Mucosa of descending colon (tissue), 3 donors: ENCODE measurements around the gene KCTD12. TPM values are rescaled to one million over a fixed set of nuclear protein-coding genes. Genes with fewer than 3 reads are reported as not detected.
"Not testable (repeated sequence)": the region's sequence is repeated elsewhere in the genome, so short reads cannot be mapped to it uniquely, and the experiment has no call there.

Experiments used
- ATAC-seq: fragments of 200-7000 bp; cut with Tn5 transposase; one replicate; pipeline ENCODE4 v1.9.1; 2020; ENCODE audit warnings: mild to moderate bottlenecking, moderate library complexity
- DNase-seq, 3 donors: peaks; one replicate each; pipeline ENCODE4 v3.0.0-alpha.2; 2020
- H3K36me3 ChIP-seq: fragments of 200-600 bp; one replicate; pipeline ENCODE4 v1.8.0; 2021; ENCODE audit warnings: low read depth, mild to moderate bottlenecking
- H3K4me1 ChIP-seq: fragments of 200-600 bp; one replicate; pipeline ENCODE4 v1.8.0; 2021; ENCODE audit warnings: low read depth, mild to moderate bottlenecking
- H3K4me3 ChIP-seq: fragments of 200-600 bp; one replicate; pipeline ENCODE4 v1.8.0; 2021; ENCODE audit warnings: mild to moderate bottlenecking
- H3K9me3 ChIP-seq: fragments of 200-600 bp; one replicate; pipeline ENCODE4 v1.8.0; 2021; ENCODE audit warnings: mild to moderate bottlenecking
- intact Hi-C, 2 donors: fragments of 100-400 bp; cut with DNase I in 1 of 2; cut with micrococcal nuclease in 1 of 2; formaldehyde crosslinking; loops; one replicate each; pipeline versions ENCODE4 v1.11.0 to v1.11.1; 2022; cut with DNase I, micrococcal nuclease
- total RNA-seq, 3 donors: library from RNA; stranded (reverse); fragmentation: NEBNext Ultra II Directional in 2 of 3; extraction: Animal tissue kit (Norgen Biotek cat#: 25700) in 2 of 3; gene quantifications; one replicate each; pipeline versions ENCODE4 v1.2.1 to v1.2.4, GENCODE V29; 2021 to 2023
- TF ChIP-seq, protein P1 (sequence below): fragments of 200-600 bp; IDR thresholded peaks from one replicate; pipeline ENCODE4 v1.8.0; 2022; ENCODE audit warnings: antibody characterized with exemption, mild to moderate bottlenecking
- donor health status: DM: no; HTN: no; CAD: no; lungs with moderate emphysema.
- donor health status: DM: no; HTN: no; CAD: no.
- donor health status: DM: no; HTN: yes; CAD: no.

KCTD12 gene
- total RNA-seq, 3 donors from 2014 or later: 26.2 to 62.4 (median 62.0) TPM

DNA sequence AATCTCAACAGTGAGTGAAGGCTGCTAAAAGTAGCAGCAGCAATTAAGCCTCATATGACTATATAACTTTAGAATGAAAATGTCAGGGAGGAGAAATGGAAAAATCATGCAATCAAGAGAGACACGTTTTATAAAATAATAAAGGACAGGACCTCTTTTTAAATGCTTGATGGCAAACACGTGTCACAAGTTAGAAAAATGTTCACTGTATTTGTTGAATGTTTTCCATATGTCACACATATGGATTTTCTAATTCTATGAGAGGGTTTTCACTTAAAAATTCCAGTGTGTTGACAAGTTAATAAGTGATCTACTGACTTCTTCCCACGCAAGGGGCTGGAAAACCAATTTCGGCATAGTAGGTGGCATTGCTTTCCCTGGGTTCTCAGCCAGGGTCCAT, 27.7 kb upstream of the KCTD12 start:
- H3K36me3 ChIP-seq: no peaks in the 10 kb centered on the region
- H3K4me3 ChIP-seq: no peak overlapping the region
- ATAC-seq (no peak), DNase-seq (no peak)
- no peaks in the 10 kb centered on the region for H3K9me3 ChIP-seq
- TF ChIP-seq, protein P1, sequence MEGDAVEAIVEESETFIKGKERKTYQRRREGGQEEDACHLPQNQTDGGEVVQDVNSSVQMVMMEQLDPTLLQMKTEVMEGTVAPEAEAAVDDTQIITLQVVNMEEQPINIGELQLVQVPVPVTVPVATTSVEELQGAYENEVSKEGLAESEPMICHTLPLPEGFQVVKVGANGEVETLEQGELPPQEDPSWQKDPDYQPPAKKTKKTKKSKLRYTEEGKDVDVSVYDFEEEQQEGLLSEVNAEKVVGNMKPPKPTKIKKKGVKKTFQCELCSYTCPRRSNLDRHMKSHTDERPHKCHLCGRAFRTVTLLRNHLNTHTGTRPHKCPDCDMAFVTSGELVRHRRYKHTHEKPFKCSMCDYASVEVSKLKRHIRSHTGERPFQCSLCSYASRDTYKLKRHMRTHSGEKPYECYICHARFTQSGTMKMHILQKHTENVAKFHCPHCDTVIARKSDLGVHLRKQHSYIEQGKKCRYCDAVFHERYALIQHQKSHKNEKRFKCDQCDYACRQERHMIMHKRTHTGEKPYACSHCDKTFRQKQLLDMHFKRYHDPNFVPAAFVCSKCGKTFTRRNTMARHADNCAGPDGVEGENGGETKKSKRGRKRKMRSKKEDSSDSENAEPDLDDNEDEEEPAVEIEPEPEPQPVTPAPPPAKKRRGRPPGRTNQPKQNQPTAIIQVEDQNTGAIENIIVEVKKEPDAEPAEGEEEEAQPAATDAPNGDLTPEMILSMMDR: no peak
- intact Hi-C loops: no loop called here
- no peaks in the 10 kb centered on the region for H3K4me1 ChIP-seq

DNA sequence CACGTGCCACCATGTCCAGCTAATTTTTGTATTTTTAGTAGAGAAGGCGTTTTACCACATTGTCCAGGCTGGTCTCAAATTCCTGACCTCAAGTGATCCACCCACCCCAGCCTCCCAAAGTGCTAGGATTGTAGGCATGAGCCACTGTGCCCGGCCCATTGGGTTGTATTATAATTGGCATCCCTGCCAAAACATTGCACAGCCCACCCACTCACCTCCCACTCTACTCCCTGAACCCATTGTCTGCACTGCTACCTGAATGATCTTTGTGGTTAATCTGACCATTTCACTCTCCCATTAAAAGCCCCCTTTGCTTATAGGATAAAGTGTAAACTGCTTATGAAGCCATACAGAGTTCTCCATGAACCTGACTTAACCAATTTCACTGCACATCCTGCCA, 26.3 kb upstream of the KCTD12 start:
- TF ChIP-seq, protein P1: no peak
- intact Hi-C loops: no loop called here
- Histone ChIP-seq H3K4me1 (no peaks in the 10 kb centered on the region), H3K4me3 (no peak overlapping the region), H3K36me3 (no peaks in the 10 kb centered on the region), H3K9me3 (no peaks in the 10 kb centered on the region)
- DNase-seq (no peak), ATAC-seq (no peak)

DNA sequence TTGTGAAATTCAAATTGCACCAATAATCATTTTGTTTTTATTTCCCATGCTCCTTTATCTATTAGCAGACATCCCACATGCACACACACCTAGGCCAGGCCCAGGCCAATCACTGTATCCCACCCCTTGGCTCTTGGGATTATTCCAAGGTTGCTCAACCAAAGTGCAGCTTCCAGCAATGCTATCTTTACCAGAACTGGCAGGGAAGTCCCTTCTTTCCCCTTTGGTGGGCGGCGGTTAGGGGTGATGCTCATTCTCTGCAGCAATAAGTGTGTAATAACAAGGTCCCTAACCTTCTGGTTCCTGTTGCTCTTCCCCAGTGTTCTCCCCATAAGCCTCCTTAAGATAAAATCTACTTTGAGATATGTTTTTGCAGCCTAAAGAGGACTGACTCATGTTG, 18.3 kb upstream of the KCTD12 start:
- intact Hi-C loops: loop anchor here (5.0 to 10.0 kb wide), 3 partner anchors 240 to 1027 kb away; no protein-coding TSS in a partner anchor
- DNase-seq (no peak), ATAC-seq (no peak)
- Histone ChIP-seq H3K9me3 (no peaks in the 10 kb centered on the region), H3K36me3 (no peaks in the 10 kb centered on the region), H3K4me1 (no peaks in the 10 kb centered on the region), H3K4me3 (no peak overlapping the region)
- TF ChIP-seq, protein P1: no peak

DNA sequence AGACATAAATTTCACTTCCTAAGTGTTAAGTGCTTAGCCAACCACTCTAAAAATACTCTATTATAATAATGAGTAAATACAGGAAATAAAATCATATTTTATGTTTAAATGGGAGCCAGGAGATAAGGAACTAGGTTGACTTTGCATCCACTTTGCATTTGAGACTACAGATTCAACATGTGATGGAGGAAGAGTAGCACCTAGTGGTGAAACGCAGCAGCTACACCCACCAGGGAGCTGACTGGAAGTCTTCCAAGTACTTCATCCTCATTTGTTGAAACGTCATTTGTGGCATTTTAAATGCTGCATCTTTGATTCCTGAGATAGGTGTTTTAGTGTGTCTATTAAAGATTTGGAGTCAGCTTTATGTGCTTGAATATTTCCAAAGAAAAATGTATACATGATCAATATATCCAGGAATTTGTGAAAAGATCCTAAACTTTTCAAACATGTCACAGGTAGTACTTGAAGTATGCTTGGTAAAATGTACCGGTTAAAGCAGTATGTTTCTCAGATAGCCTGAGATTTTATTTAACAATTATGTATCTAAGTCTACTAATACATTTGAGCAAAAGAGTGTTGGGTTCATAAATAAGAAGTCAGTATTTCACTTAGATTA, 17.4 kb upstream of the KCTD12 start:
- Histone ChIP-seq H3K4me1 (no peaks in the 10 kb centered on the region), H3K4me3 (no peak overlapping the region), H3K9me3 (peaks cover 6% of the 10 kb centered on the region), H3K36me3 (no peaks in the 10 kb centered on the region)
- intact Hi-C loops: loop anchor here (5.0 to 10.0 kb wide), 3 partner anchors 239 to 1026 kb away; no protein-coding TSS in a partner anchor
- peak; percentile 93 for ATAC-seq
- TF ChIP-seq, protein P1: peak; percentile 90
- peak in 2 of 3 donors; percentile 63 to 81 for DNase-seq

DNA sequence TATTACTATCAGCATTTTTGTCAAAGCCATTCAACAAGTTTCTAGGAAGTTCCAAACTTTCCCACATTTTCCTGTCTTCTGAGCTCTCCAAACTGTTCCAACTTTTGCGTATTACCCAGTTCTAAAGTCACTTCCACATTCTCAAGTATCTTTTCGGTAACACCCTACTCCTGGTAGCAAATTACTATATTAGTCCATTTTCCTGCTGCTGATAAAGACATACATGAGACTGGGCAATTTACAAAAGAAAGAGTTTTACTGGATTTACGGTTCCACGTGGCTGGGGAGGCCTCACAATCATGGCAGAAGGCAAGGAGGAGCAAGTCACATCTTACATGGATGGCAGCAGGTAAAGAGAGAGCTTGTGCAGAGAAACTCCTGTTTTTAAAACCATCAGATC, 12.9 kb upstream of the KCTD12 start:
- DNase-seq, H3K4me1 ChIP-seq, H3K4me3 ChIP-seq, ATAC-seq, intact Hi-C loops, H3K36me3 ChIP-seq, H3K9me3 ChIP-seq: not testable (repeated sequence)

DNA sequence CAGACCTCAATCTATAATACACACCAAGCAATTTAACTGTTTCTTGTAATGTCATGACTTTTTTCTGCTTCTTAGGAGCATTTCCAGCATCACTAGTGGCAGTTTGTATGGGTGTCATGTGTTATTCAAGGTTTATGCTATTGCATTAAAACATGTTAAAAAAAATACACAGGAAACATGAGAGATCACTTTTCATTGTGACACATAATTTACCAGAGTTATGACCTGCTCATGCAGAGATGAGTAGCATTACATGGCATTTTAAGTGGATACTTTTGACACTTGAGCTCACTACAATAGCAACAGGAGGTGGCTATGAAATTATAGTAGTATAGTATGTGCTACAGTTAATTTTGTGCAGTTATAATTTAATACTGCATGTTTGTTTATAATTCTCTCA, 11.0 kb upstream of the KCTD12 start:
- intact Hi-C loops, ATAC-seq, DNase-seq, H3K4me3 ChIP-seq, H3K4me1 ChIP-seq, H3K9me3 ChIP-seq, H3K36me3 ChIP-seq: not testable (repeated sequence)
